Smooth muscle cell of the coronary artery (primary cell): ENCODE data around the gene ATP1A3. TPM values are rescaled to one million over a fixed set of nuclear protein-coding genes. Genes with fewer than 3 reads are reported as not detected.

ENCODE experiments used
- total RNA-seq: library from RNA; depleted of rRNA; stranded (reverse); fragments of >200 nt; gene quantifications from 2 replicates; pipeline ENCODE4 v1.2.3, GENCODE V29; 2014; ENCODE audit warnings: low replicate concordance

ATP1A3 gene
- not detected in 2 replicates for total RNA-seq

GRCh38 chr19:41993612-41994483, at the start of gene ATP1A3:
Gene ATP1A3 (minus strand): TSS chr19:41994230. CDS start chr19:41994076, 154 bp downstream.

GRCh38 chr19:41959056-41960053, 34.7 kb downstream of the ATP1A3 start, which contains the start of gene RABAC1:
Gene RABAC1 (minus strand): TSS chr19:41959321. CDS start chr19:41959292, 29 bp downstream.

GRCh38 chr19:41928221-41928683, 65.8 kb downstream of the ATP1A3 start, which contains the start of gene ERFL:
Gene ERFL (minus strand): TSS chr19:41928449. CDS start chr19:41912919, 15,530 bp downstream.

Other genes starting within 250 kb of the ATP1A3 start
- not detected in 2 replicates for gene CEACAM6, start 238.7 kb downstream of the ATP1A3 start, total RNA-seq
- gene CEACAM3, start 197.6 kb downstream of the ATP1A3 start, total RNA-seq, result not detected in 2 replicates
- not detected in 2 replicates for gene LYPD4, start 149.5 kb downstream of the ATP1A3 start, total RNA-seq
- not detected in 2 replicates for gene DMRTC2, start 149.2 kb downstream of the ATP1A3 start, total RNA-seq
- gene RPS19, start 134.0 kb downstream of the ATP1A3 start, total RNA-seq, result 1,770 and 2,154 TPM in 2 replicates
- gene CD79A, start 117.0 kb downstream of the ATP1A3 start, total RNA-seq, result not detected in 2 replicates
- gene ARHGEF1, start 111.0 kb downstream of the ATP1A3 start, total RNA-seq, result 19.0 and 33.1 TPM in 2 replicates
- under 0.01 TPM in 1 of 2 replicates, not detected in the other for gene ERFL, start 65.8 kb downstream of the ATP1A3 start, total RNA-seq
- gene RABAC1, start 34.9 kb downstream of the ATP1A3 start, total RNA-seq, result 317 and 368 TPM in 2 replicates
- 0.23 TPM in 1 of 2 replicates, not detected in the other for gene GRIK5, start 76.0 kb upstream of the ATP1A3 start, total RNA-seq
- gene ZNF574, start 81.9 kb upstream of the ATP1A3 start, total RNA-seq, result 6.6 and 8.2 TPM in 2 replicates
- gene POU2F2, start 138.2 kb upstream of the ATP1A3 start, total RNA-seq, result 0.08 and 0.12 TPM in 2 replicates
- gene DEDD2, start 223.4 kb upstream of the ATP1A3 start, total RNA-seq, result 10.8 and 16.6 TPM in 2 replicates
- 10.1 and 12.5 TPM in 2 replicates for gene ZNF526, start 226.1 kb upstream of the ATP1A3 start, total RNA-seq
- gene GSK3A, start 248.4 kb upstream of the ATP1A3 start, total RNA-seq, result 4.9 and 7.9 TPM in 2 replicates